GM20000 (cell line): ENCODE results near the gene FAT2.
"Not testable (repeated sequence)": the region's sequence is repeated elsewhere in the genome, so short reads cannot be mapped to it uniquely, and the experiment has no call there.

Experiments
- DNase-seq: peaks from one replicate; pipeline ENCODE4 v3.0.0; 2012; ENCODE audit warnings: low spot score
- CTCF ChIP-seq: IDR thresholded peaks from 2 replicates; pipeline ENCODE4 v1.5.1; 2012; ENCODE audit warnings: mild to moderate bottlenecking, control low read depth; ENCODE audit errors: extremely low read depth, missing control alignments

FAT2 gene

DNA sequence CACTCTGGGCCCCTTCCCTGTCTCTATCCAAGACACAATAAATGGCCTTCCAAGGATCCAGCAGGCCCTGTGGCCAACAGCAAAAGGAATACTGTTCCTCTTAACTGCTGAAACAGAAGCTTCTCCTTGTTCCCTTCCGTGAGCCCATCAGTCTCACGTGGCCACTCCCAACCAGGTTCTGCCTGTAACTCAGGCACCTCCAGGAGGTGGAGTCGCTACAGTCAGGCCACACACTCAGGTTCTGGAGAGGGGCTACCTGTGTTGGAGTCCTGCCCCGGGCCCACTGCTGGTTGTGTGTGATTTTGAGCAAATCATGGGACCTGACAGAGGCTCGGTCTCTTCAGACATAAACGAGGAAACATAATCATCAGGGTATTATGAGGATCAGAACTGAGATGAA is 10.3 kb downstream of the FAT2 start:
- DNase-seq: no peak
- TF ChIP-seq CTCF: no peak

- TF ChIP-seq CTCF: no peak
- no peak for DNase-seq
Observed at GRCh38 chr5:151580239-151580638, 10.9 kb downstream of the FAT2 start.

DNA sequence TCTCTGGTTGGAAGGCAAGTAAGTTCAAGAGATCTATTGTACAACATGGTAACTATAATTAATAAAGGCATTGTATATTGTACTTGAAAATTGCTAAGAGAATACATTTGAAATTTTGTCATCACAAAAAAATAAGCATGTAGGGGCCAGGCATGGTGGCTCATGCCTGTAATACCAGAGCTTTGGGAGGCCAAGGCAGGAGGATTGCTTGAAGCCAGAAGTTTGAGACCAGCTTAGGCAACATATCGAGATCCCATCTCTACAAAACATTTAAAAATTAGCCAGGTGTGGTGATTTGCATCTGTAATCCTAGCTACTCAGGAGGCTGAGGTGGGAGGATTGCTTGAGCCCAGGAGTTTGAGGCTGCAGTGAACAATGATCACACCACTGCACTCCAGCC is 12.0 kb downstream of the FAT2 start:
- not testable (repeated sequence) for DNase-seq

GRCh38 chr5:151578326-151579025 is 12.7 kb downstream of the FAT2 start:
- DNase-seq: no peak
- TF ChIP-seq CTCF: no peak

DNA sequence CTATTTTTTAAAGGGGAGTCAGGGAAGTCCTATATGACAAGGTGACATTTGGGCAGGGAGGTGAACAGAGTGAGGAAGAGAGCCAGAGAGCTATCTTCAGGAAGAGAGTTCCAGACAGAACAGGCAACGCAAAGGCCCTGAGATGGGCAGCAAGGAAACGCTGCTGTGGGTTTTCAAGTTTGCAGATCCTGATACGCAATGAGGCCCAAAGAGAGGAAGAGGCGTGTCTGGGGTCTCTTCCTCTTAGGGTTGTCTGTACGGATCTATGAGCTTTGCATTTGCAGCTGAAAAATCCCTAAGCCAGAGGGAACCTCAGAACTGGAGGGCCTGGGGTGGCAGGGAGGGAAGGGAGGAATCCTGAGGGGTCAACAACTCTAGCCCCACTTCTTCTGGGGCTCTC is 13.6 kb downstream of the FAT2 start:
- TF ChIP-seq CTCF: no peak
- no peak for DNase-seq

GRCh38 chr5:151574444-151574996 is 16.6 kb downstream of the FAT2 start:
- DNase-seq: no peak
- TF ChIP-seq CTCF: no peak

DNA sequence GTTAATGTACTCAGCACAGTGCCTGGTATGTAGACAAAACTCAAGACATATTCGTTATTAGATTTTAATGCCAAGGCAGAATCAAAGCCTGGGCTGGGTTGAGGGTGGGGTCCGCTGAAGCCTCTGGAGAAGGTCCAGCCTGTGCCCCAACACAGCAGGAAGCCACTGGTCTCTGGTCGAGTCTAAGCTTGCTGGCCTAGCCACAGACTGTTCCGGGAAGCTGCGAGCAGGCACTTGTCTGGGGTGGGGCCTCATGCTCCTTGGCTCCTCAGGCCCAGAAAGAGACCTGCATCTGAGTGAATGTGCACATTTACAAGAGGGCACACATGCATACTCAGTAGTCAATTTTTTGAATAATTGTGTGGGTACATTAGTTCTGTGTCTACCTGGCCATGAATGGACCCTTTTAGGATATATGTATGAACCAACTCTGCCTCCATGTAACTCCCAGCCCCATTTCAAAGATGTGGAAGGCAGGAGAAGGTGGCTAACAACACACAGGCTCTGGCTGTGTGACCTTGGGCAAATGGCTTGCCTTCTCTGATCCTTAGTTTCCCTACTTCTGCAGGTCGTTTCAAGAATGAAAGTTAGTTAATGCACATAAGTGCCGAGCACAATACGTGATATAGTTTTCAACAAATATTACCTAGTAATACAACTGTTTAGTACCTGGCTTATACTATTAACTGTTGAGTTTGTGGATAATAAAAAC is 18.3 kb downstream of the FAT2 start:
- no peak for TF ChIP-seq CTCF

More for the DNA sequence above, 18.3 kb downstream of the FAT2 start:
- no peak for DNase-seq
